SK-N-MC (cell line): ENCODE measurements around the gene TMEM63C.

Source experiments
- DNase-seq: peaks from one replicate; pipeline ENCODE4 v3.0.0-alpha.2; 2011; ENCODE audit warnings: low read depth, low spot score
- H3K27ac ChIP-seq: fragments of 200-600 bp; sonication (generic); 2 replicates; pipeline ENCODE4 v1.5.1; 2016; ENCODE audit warnings: mixed run types
- H3K36me3 ChIP-seq: fragments of 200-600 bp; sonication (generic); 2 replicates; pipeline ENCODE4 v1.6.1; 2017; ENCODE audit warnings: antibody characterized with exemption, low read length, mixed read lengths; ENCODE audit not compliant: insufficient read depth
- H3K4me3 ChIP-seq: fragments of 200-600 bp; sonication (generic); 2 replicates; pipeline ENCODE4 v1.5.1; 2016
- H3K9ac ChIP-seq: fragments of 200-600 bp; sonication (generic); 2 replicates; pipeline ENCODE4 v1.8.0; 2017; ENCODE audit warnings: mixed run types, mixed read lengths; ENCODE audit not compliant: insufficient read length
- H3K9me3 ChIP-seq: fragments of 200-600 bp; sonication (generic); 2 replicates; pipeline ENCODE4 v1.6.1; 2017; ENCODE audit warnings: low read depth, mild to moderate bottlenecking, antibody characterized with exemption, low read length, moderate library complexity, mixed read lengths
- EZH2 ChIP-seq: fragments of 200-600 bp; sonication (generic); IDR thresholded peaks from one replicate; pipeline ENCODE4 v1.6.1; 2017; ENCODE audit warnings: antibody characterized with exemption
- FOXP2 ChIP-seq: optimal IDR thresholded peaks from 2 replicates; pipeline ENCODE3; 2011; ENCODE audit warnings: mild to moderate bottlenecking, moderate library complexity; ENCODE audit not compliant: insufficient read depth; ENCODE audit errors: extremely low read length, control extremely low read depth
- POLR2AphosphoS5 ChIP-seq: IDR thresholded peaks from 2 replicates; pipeline ENCODE4 v1.6.1; 2012; ENCODE audit warnings: mild to moderate bottlenecking, low read depth, low read length, borderline replicate concordance

TMEM63C gene

DNA sequence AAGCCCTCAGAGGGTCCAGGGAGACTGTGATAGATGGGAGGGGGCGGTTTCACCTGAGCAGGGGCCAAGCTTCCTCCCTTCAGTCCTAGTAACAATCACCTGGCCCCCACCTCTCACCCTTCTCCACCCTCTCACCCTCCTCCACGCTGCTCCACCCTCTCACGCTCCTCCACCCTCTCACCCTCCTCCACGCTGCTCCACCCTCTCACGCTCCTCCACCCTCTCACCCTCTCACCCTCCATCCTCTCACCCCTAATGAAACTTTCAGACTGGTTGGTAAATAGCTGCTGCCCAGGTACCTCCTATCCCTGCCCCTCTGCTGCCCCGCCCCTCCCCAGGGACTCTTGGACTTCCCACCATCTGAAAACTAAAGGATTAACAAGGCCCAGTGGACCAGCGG, 55.2 kb downstream of the TMEM63C start:
- H3K36me3 ChIP-seq, result no peaks in the 10 kb centered on the region
- TF ChIP-seq FOXP2, result no peak
- no peak for TF ChIP-seq POLR2AphosphoS5
- TF ChIP-seq EZH2, result no peak
- no peak overlapping the region for H3K4me3 ChIP-seq
- no peak for DNase-seq
- no peak overlapping the region for H3K27ac ChIP-seq
- H3K9me3 ChIP-seq, result no peaks in the 10 kb centered on the region
- no peak overlapping the region for H3K9ac ChIP-seq

DNA sequence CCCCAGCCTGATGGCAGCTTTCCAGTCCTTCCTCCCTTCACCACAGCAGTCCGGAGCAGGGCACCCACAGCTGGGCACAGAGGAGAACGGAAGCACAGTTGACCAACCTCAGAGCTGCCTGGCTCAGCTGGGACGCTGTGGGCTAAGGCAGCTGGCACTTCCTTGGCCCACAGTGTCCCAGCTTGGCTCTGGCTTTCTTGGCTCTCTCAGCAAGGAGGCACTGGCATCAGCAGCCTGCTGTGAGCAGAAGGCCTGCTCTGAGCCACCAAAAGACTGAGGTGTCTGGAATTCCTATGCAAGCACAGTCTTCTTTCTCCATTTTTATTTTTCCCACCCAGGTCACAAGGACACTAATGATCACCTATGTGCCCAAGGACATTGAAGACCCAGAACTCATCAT, 56.8 kb downstream of the TMEM63C start:
- no peak overlapping the region for H3K4me3 ChIP-seq
- no peaks in the 10 kb centered on the region for H3K9me3 ChIP-seq
- no peak for DNase-seq
- H3K36me3 ChIP-seq, result no peaks in the 10 kb centered on the region
- H3K27ac ChIP-seq, result no peak overlapping the region
- H3K9ac ChIP-seq, result no peak overlapping the region
- TF ChIP-seq EZH2 (no peak), FOXP2 (no peak), POLR2AphosphoS5 (no peak)

DNA sequence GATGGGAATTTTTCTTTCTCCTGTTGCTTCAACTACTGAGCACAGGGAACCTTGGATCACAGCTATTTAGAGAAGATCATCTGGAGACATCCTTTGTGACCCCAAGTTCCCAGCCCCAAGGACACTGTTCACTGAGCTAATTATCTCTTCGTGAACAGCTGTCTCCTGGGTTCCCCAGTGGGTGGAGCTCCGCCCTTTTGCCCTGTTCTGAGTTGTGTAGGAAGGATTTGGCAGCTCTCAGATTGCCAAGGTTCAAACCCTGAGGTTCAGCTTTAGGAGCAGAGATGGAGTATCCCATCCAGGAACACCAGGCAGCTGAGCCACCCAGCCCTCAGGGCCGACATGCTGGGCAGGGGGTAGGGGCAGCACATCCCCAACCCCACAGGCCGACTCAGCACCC, 57.4 kb downstream of the TMEM63C start:
- no peak overlapping the region for H3K4me3 ChIP-seq
- H3K27ac ChIP-seq, result no peak overlapping the region
- no peak overlapping the region for H3K9ac ChIP-seq
- TF ChIP-seq FOXP2 (no peak), EZH2 (no peak), POLR2AphosphoS5 (no peak)
- no peaks in the 10 kb centered on the region for H3K9me3 ChIP-seq
- no peaks in the 10 kb centered on the region for H3K36me3 ChIP-seq
- no peak for DNase-seq

DNA sequence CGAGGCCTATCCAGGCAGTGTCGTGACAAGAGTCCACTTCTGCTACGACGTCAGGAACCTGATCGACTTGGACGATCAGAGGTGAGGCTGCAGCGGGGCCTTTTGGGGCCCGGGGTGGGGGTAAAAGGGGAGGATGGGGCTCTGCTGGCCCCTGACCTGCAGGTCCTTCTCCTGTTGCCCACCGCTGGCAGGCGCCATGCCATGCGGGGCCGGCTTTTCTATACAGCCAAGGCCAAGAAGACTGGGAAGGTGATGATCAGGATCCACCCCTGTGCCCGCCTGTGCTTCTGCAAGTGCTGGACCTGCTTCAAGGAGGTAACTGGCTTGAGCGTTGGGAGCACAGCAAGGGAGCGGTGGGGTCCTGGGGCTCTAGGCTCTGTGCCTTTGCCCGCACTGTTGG, 57.8 kb downstream of the TMEM63C start:
- Histone ChIP-seq H3K36me3 (no peaks in the 10 kb centered on the region), H3K9ac (no peak overlapping the region), H3K27ac (no peak overlapping the region), H3K9me3 (no peaks in the 10 kb centered on the region), H3K4me3 (no peak overlapping the region)
- DNase-seq, result no peak
- no peak for TF ChIP-seq POLR2AphosphoS5
- no peak for TF ChIP-seq FOXP2
- no peak for TF ChIP-seq EZH2

DNA sequence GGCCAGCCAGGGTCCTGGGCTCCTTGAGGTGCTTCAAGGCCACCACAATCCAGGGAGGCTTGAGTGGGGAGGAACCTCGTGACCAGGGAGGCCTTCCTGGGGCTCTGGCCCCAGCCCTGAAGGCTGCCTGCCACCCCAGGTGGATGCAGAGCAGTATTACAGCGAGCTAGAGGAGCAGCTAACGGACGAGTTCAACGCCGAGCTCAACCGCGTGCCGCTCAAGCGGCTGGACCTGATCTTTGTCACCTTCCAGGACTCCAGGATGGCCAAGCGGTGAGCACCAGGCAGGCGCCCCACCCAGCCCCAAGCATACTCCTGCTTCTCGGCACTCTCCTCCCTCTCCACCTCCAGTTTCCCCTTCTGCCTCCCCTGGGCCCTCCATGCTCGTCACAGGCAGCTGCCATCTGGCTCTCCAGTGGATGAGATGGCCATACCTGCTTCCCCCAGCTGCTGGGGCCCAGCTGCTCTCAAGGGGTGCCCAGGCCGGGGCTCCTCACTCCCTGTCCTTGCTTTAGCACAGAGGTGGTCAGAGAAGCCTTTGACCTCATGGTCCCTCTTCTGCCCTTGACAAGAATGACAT, 58.8 kb downstream of the TMEM63C start:
- Histone ChIP-seq H3K27ac (no peak overlapping the region), H3K9ac (no peak overlapping the region), H3K4me3 (no peak overlapping the region), H3K36me3 (no peaks in the 10 kb centered on the region), H3K9me3 (no peaks in the 10 kb centered on the region)
- DNase-seq, result no peak
- TF ChIP-seq POLR2AphosphoS5, result no peak
- TF ChIP-seq FOXP2, result no peak
- no peak for TF ChIP-seq EZH2

DNA sequence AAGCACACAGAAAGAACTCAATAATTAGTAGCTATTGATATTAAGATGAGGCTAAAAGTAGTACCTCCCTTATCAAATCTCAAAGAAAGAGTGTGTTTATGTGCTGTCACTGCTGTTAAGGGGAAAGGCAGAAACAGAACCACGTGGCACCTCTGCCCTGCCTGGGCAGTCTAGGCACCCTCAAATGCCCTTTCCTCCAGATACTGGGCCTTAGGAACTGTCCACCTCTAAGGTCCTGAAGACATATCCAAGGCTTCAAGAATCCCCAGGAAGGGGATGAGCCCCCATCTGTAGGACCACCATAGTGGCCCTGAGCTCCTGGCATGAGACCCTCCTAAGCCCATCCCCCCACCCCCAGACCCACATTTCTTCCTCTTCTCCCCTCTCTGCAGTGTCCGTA, 60.4 kb downstream of the TMEM63C start:
- no peak overlapping the region for H3K4me3 ChIP-seq
- TF ChIP-seq FOXP2 (no peak), EZH2 (no peak), POLR2AphosphoS5 (no peak)
- H3K27ac ChIP-seq, result no peak overlapping the region
- no peaks in the 10 kb centered on the region for H3K9me3 ChIP-seq
- no peaks in the 10 kb centered on the region for H3K36me3 ChIP-seq
- no peak overlapping the region for H3K9ac ChIP-seq
- no peak for DNase-seq

DNA sequence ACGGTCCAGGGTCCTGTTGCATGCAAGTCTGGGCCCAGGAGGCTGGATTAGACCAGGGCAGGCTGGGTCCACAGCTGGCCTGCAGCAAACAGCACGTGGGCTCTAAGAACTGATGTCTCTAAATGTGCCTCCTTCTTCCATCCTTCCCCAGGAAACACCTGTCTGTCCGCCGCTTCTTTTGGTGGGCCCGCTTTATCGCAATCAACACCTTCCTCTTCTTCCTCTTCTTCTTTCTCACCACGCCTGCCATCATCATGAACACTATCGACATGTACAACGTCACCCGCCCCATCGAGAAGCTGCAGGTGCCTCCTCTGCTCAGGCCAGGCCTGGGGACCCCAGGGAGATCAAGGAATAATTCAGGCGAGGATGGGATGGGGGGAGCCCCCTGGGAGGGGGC, 61.2 kb downstream of the TMEM63C start:
- Histone ChIP-seq H3K27ac (no peak overlapping the region), H3K9ac (no peak overlapping the region), H3K9me3 (no peaks in the 10 kb centered on the region), H3K36me3 (no peaks in the 10 kb centered on the region), H3K4me3 (no peak overlapping the region)
- DNase-seq, result no peak
- no peak for TF ChIP-seq FOXP2

DNA sequence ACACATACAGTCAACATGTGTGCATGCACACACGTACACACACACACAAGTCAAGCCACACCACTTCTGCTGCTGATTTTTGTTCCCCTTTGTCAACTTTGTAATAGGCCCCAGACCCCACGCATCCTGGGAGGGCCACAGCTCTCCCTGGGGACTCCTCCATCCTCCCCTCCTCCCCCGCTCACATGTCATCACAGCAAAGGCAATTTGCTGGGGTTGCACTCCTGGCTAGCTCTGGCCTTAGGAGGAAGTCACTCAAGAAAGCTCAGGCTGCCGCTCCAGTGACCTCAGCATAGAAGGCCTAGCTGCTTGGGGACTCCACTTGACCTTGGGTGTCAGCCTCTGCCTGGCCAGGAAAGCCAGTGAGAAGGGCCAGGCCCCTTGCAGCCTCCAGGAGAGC, 62.3 kb downstream of the TMEM63C start:
- no peaks in the 10 kb centered on the region for H3K36me3 ChIP-seq
- no peak for DNase-seq
- no peak overlapping the region for H3K27ac ChIP-seq
- H3K9ac ChIP-seq, result no peak overlapping the region
- no peaks in the 10 kb centered on the region for H3K9me3 ChIP-seq
- H3K4me3 ChIP-seq, result no peak overlapping the region
- TF ChIP-seq POLR2AphosphoS5, result no peak
- TF ChIP-seq FOXP2, result no peak
- TF ChIP-seq EZH2, result no peak

DNA sequence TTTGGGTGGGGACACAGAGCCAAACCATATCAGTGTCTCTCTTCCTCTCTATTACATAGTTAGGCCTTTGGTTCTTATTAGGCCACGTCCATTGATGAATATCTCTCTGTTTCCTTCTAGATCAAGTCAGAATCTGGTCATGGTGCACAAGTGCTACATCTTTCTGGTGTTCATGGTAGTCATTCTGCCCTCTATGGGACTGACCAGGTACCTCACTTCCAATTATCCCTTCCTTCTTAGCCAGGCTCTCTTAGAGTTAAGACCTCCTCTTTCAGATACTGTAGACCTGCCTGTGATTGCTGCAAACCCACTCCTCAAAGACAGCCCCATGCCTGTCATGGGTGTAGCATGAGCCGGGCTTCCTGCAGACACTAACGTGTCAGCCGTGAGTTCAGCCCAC, 64.2 kb downstream of the TMEM63C start:
- H3K27ac ChIP-seq, result no peak overlapping the region
- TF ChIP-seq EZH2, result no peak
- no peak for TF ChIP-seq POLR2AphosphoS5
- no peak for TF ChIP-seq FOXP2
- H3K36me3 ChIP-seq, result no peaks in the 10 kb centered on the region
- H3K9ac ChIP-seq, result no peak overlapping the region
- H3K9me3 ChIP-seq, result no peaks in the 10 kb centered on the region
- DNase-seq, result no peak
- no peak overlapping the region for H3K4me3 ChIP-seq
